HG02763 (cell line): ENCODE results near the gene CAMK1.

Experiments used
- ATAC-seq: cut with Tn5 transposase; IDR thresholded peaks from one replicate; pipeline ENCODE4 v1.9.1; 2021; ENCODE audit warnings: mild to moderate bottlenecking, moderate library complexity; ENCODE audit not compliant: unreplicated experiment

CAMK1 gene

GRCh38 chr3:9793161-9793781, 23.5 kb upstream of the CAMK1 start:
- ATAC-seq: no peak

GRCh38 chr3:9792405-9793160, 22.8 kb upstream of the CAMK1 start, which contains the start of the genes ARPC4 and TADA3:
Gene ARPC4, plus strand, starts transcription at chr3:9793082. Its CDS starts 40 bp downstream, at chr3:9793122.
Gene TADA3, minus strand, starts transcription at chr3:9792473. Its CDS starts 1,007 bp downstream, at chr3:9791466.
- ATAC-seq: peak; percentile 82

- no peak for ATAC-seq
These were observed 22.1 kb upstream of the CAMK1 start for GRCh38 chr3:9791790-9792404.

- no peak for ATAC-seq
These were observed 21.4 kb upstream of the CAMK1 start for GRCh38 chr3:9791127-9791526.

GRCh38 chr3:9787714-9788113, 18.0 kb upstream of the CAMK1 start:
- ATAC-seq: no peak

- ATAC-seq: no peak
These were observed 17.3 kb upstream of the CAMK1 start for GRCh38 chr3:9786825-9787669.

GRCh38 chr3:9786209-9786739, 16.5 kb upstream of the CAMK1 start:
- no peak for ATAC-seq

- ATAC-seq: no peak
These were observed 15.9 kb upstream of the CAMK1 start for GRCh38 chr3:9785602-9786001.

GRCh38 chr3:9784965-9785364, 15.2 kb upstream of the CAMK1 start:
- ATAC-seq: no peak

GRCh38 chr3:9783954-9784353, 14.2 kb upstream of the CAMK1 start:
- ATAC-seq: no peak

- ATAC-seq: no peak
These were observed 13.0 kb upstream of the CAMK1 start for GRCh38 chr3:9782770-9783169.

GRCh38 chr3:9781978-9782603, 12.3 kb upstream of the CAMK1 start:
- ATAC-seq: no peak

GRCh38 chr3:9781551-9781950, 11.8 kb upstream of the CAMK1 start:
- ATAC-seq: no peak

- ATAC-seq: no peak
These were observed 11.2 kb upstream of the CAMK1 start for GRCh38 chr3:9780910-9781309.

GRCh38 chr3:9780458-9780812, 10.7 kb upstream of the CAMK1 start:
- no peak for ATAC-seq

GRCh38 chr3:9779721-9780457, 10.1 kb upstream of the CAMK1 start:
- ATAC-seq: peak; percentile 57

- no peak for ATAC-seq
These were observed 9.4 kb upstream of the CAMK1 start for GRCh38 chr3:9779075-9779593.

GRCh38 chr3:9778143-9779074, 8.7 kb upstream of the CAMK1 start:
- ATAC-seq: no peak

GRCh38 chr3:9777694-9778021, 7.9 kb upstream of the CAMK1 start:
- ATAC-seq: no peak
